ENCODE measurements around the gene PSMG2. TPM values are rescaled to one million over a fixed set of nuclear protein-coding genes. Genes with fewer than 3 reads are reported as not detected.

The PSMG2 gene
- total RNA-seq, 2 experiments from 2014 or later = 99.2 to 107 TPM

DNA sequence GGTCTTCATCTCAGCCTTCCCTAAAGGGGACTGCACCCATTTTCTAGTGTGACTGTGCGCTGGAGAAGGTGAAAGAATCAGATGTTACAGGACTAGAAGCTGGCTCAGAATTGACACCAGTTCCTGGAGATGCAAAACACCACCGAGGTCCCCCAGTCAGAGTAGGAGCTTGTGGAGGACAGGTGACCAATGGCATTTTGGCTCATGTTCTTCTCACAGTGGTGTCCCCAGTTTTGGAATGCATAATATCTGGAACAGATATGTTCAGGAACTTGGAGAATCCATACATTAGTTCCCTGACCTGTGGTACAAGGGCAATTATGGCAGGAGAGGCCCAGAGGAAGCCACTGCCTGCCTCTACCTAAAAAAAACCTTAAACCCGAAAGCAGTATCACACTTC lies 66.3 kb downstream of the PSMG2 start:
- no peak for DNase-seq
- Mint-ChIP-seq H3K27me3 (ENCODE audit: low read depth) (no peaks in the 10 kb centered on the region), H3K4me1 (ENCODE audit: low read depth) (no peaks in the 10 kb centered on the region), H3K27ac (no peak overlapping the region), H3K9me3 (no peaks in the 10 kb centered on the region), H3K4me3 (no peak overlapping the region), H3K36me3 (ENCODE audit: low read depth) (no peaks in the 10 kb centered on the region)
- intact Hi-C loops (cut with micrococcal nuclease) = no loop called here
- CTCF ChIA-PET = interaction anchor here (0.6 kb wide), 2 partner anchors 36 to 188 kb away, joined by 3 to 4 read pairs; no protein-coding TSS in a partner anchor

DNA sequence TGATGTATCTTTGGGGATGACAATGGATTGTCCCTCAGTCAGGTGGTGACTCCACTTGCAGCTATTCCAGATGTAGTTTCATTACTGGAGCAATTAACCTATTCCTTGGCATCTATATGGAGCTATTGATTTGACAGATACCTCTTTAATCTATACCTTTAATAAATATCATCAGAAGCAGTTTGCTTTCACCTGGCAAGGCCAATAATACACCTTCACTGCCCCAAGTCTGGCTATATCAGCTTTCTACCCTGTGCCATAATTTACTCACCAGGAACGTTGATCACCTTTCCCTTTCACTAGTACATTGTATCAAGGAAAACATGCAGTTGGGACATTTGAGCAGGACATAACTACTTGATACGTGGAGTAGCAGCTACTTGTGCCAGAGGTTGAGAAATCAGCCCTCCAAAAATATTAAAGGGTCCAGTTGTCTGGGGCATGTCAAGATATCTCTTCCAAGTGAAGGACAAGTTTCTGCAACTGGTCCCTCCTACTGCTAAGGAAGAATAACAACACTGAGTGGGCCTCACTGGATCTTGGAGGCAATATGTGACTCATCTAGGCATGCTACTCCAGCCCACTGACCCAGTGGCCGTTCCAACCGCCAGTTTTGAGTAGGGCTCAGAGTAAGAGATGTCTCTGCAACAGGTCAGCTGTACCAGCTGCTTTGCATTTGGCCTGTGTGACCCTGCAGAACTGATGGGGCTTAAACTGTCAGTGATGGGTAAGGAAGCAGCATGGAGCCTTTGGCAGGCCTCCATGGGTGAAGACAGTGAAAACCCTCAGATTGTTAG lies 67.0 kb downstream of the PSMG2 start:
- Mint-ChIP-seq H3K27ac (no peak overlapping the region), H3K27me3 (ENCODE audit: low read depth) (no peaks in the 10 kb centered on the region), H3K4me1 (ENCODE audit: low read depth) (no peaks in the 10 kb centered on the region), H3K36me3 (ENCODE audit: low read depth) (no peaks in the 10 kb centered on the region), H3K4me3 (no peak overlapping the region), H3K9me3 (no peaks in the 10 kb centered on the region)
- DNase-seq = no peak
- CTCF ChIA-PET = interaction anchor here (0.6 kb wide), 1 partner anchor 37 kb away, joined by 4 read pairs; no protein-coding TSS in a partner anchor
- intact Hi-C loops (cut with micrococcal nuclease) = no loop called here

DNA sequence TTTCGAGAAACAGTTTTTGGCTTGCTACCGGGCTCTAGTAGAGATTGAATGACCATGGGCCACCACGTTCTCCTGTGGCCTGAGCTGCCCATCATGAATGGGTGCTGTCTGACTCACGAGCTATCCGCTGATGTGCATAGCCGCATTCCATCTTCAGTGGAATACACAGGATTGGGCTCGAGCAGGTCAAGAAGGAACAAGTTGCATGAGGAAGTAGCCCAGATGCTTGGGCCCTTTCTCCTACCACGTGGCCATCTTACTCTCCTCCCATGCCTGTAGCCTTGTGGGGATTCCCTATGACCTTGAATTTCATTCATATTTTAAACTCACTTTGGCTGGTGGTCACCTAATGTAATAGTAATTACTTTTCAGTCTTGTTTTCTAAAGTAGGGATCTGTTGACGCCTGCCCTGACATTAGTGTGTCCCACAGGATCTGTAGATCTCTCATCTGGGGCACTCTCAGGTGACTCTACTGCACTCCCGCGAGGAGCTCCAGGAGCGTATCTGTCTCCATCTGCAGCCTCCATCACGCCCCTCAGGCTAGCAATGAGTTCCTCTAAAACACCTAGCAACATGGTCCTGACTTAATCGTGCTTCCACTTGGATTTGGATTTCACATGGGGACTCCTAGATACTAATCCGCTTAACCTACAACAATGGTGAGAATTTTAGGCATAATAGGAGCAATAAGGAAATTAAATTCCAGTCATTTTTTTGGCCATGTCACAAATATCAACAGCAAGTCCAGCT lies 67.8 kb downstream of the PSMG2 start:
- Mint-ChIP-seq H3K27ac (no peak overlapping the region), H3K36me3 (ENCODE audit: low read depth) (no peaks in the 10 kb centered on the region), H3K27me3 (ENCODE audit: low read depth) (no peaks in the 10 kb centered on the region), H3K9me3 (no peaks in the 10 kb centered on the region), H3K4me3 (no peak overlapping the region), H3K4me1 (ENCODE audit: low read depth) (no peaks in the 10 kb centered on the region)
- intact Hi-C loops (cut with micrococcal nuclease) = no loop called here
- no peak for DNase-seq
- CTCF ChIA-PET = interaction anchor here (0.6 kb wide), 1 partner anchor 25 kb away, joined by 3 read pairs; no protein-coding TSS in a partner anchor

DNA sequence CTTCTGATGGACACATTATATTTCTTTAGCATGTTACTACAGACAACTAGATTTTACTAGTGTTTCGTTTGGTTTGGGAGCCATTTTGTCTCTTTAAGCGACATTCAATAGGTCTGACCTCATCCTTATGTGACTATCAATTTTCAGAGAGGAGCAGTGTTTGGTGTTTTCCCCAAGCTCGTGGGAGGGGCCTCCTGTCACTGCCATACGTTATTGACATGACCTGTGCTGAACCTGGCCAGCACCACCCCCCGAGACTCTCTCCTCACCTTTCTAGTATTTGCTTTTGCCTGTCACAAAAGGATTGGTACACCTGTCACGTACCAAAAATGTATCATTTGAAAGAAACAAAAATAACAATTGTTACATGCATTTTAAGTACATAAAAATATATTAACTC lies 69.3 kb downstream of the PSMG2 start:
- intact Hi-C loops (cut with micrococcal nuclease) = no loop called here
- no peak for DNase-seq
- Mint-ChIP-seq H3K27me3 (ENCODE audit: low read depth) (no peaks in the 10 kb centered on the region), H3K9me3 (no peaks in the 10 kb centered on the region), H3K4me1 (ENCODE audit: low read depth) (no peaks in the 10 kb centered on the region), H3K27ac (no peak overlapping the region), H3K36me3 (ENCODE audit: low read depth) (peaks cover 2% of the 10 kb centered on the region), H3K4me3 (no peak overlapping the region)
- CTCF ChIA-PET = no interaction called here

DNA sequence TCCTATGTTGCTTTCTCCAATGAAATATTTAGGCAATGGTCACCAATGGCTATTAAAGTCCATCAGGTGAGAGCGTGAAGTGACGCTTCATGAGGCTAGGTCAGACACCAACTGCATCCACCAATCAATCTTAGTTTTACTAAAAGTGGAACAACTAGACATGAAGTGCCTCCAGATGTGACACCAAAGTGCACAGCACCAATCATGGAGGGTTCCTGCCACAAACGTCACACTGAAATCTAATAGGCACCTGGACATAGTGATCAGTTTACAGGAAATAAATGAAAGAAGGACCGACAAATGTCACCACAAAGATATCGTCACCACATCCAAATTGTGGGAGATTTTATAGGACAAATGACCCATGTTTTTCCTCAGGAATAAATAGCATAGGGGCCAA lies 70.5 kb downstream of the PSMG2 start:
- intact Hi-C loops (cut with micrococcal nuclease) = no loop called here
- H3K9me3 Mint-ChIP-seq = no peaks in the 10 kb centered on the region
- H3K4me1 Mint-ChIP-seq (ENCODE audit: low read depth) = no peaks in the 10 kb centered on the region
- DNase-seq = no peak
- no peak overlapping the region for H3K4me3 Mint-ChIP-seq
- no peaks in the 10 kb centered on the region for H3K27me3 Mint-ChIP-seq (ENCODE audit: low read depth)
- no peak overlapping the region for H3K27ac Mint-ChIP-seq
- peaks cover 2% of the 10 kb centered on the region for H3K36me3 Mint-ChIP-seq (ENCODE audit: low read depth)
- CTCF ChIA-PET = no interaction called here

DNA sequence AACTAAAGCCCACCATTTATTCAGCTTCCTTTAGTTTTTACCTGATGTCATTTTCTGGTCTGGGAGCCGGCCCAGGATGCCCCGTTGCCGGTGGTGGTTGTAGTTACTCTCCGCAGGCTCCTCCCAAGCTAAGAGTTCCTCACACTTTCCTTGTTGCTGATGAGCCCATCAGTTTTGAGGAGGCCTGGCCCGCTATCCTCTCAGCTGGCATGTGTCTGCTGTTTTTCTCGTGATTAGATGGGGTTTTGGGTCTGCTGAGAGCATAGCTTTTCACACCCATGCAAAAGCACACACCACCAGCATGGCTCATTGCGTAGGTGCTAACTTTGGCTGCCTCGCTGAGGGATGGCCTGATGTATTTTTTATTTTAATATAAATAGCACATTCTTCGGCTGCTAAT lies 72.1 kb downstream of the PSMG2 start:
- CTCF ChIA-PET = interaction anchor here (0.8 to 1.4 kb wide), 2 partner anchors 9 to 26 kb away, joined by 3 read pairs; no protein-coding TSS in a partner anchor
- H3K27ac Mint-ChIP-seq = no peak overlapping the region
- H3K4me3 Mint-ChIP-seq = peak overlapping the region; percentile 65
- H3K4me1 Mint-ChIP-seq (ENCODE audit: low read depth) = no peaks in the 10 kb centered on the region
- no peaks in the 10 kb centered on the region for H3K27me3 Mint-ChIP-seq (ENCODE audit: low read depth)
- DNase-seq = peak; percentile 16
- intact Hi-C loops (cut with micrococcal nuclease) = no loop called here
- H3K36me3 Mint-ChIP-seq (ENCODE audit: low read depth) = peaks cover 2% of the 10 kb centered on the region
- H3K9me3 Mint-ChIP-seq = peaks cover 2% of the 10 kb centered on the region

Other genes starting within 250 kb of the PSMG2 start
- gene SPIRE1, start 44.9 kb upstream of the PSMG2 start, total RNA-seq = 1 to 10 TPM; 1.3 to 1.7 TPM
- 10 to 100 TPM; 14.8 to 18.0 TPM for gene CEP76, start 319 bp upstream of the PSMG2 start, total RNA-seq
- gene PTPN2, start 181.2 kb downstream of the PSMG2 start, total RNA-seq = 10 to 100 TPM; 68.5 to 71.8 TPM
- gene SEH1L, start 245.0 kb downstream of the PSMG2 start, total RNA-seq = 10 to 100 TPM; 82.6 to 85.4 TPM